ENCODE measurements around the gene AMY2B.
"Not testable (repeated sequence)": the region's sequence is repeated elsewhere in the genome, so short reads cannot be mapped to it uniquely, and the experiment has no call there.

AMY2B gene

GRCh38 chr1:103571289-103571688, at the start of gene AMY2B:
Gene AMY2B (plus strand): TSS chr1:103571589. CDS start chr1:103571603, 14 bp downstream.
- not testable (repeated sequence) for DNase-seq

- no peak for DNase-seq
These were observed 48.0 kb upstream of the AMY2B start for GRCh38 chr1:103523346-103523745.

- DNase-seq = peak; percentile 83
These were observed 46.2 kb upstream of the AMY2B start for GRCh38 chr1:103525114-103525606.

DNA sequence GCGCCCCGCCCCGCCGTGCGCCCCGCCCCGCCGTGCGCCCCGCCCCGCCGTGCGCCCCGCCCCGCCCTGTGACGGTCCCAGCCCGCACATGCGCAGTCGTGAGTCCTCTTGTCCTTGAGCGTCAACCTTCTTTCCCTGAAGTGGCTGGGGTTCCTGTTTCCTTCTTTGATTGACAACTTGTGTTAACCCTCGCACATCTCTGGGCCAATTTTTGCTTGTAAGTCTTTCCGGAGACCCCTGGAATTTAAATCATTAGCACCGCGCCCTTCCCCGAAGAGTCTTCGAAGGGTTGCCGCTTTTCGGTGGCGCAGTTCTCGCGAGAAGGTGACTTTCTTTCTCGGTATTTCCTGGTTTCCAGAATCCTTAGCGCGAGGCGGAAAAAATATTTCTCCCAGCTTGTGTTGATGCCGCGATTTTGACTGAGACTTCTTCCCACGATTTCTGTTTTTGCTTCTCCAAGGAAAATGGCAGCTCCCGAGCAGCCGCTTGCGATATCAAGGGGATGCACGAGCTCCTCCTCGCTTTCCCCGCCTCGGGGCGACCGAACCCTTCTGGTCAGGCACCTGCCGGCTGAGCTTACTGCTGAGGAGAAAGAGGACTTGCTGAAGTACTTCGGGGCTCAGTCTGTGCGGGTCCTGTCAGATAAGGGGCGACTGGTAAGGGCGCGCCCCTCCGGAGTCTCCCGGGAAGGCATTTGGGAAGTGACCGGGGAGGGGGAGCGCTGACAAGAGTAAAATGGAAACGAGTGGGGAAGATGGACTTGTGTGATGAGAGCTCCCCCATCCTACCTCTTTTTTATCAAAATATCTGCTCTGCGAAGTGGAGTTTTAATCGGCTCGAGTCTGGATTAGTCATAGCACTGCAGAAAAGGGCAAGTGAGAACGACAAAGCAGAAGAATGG, 45.5 kb upstream of the AMY2B start, which contains the start of gene RNPC3:
Gene RNPC3, plus strand, starts transcription at position 93 of the 901 bp plus-strand sequence. Its CDS starts 372 bp downstream, at position 465.
- peak; percentile 96 for DNase-seq

- no peak for DNase-seq
These were observed 44.1 kb upstream of the AMY2B start for GRCh38 chr1:103527331-103527730.

- no peak for DNase-seq
These were observed 41.6 kb upstream of the AMY2B start for GRCh38 chr1:103529746-103530145.

GRCh38 chr1:103538226-103538625, 33.2 kb upstream of the AMY2B start:
- DNase-seq = no peak

GRCh38 chr1:103541431-103541830, 30.0 kb upstream of the AMY2B start:
- DNase-seq = no peak

DNA sequence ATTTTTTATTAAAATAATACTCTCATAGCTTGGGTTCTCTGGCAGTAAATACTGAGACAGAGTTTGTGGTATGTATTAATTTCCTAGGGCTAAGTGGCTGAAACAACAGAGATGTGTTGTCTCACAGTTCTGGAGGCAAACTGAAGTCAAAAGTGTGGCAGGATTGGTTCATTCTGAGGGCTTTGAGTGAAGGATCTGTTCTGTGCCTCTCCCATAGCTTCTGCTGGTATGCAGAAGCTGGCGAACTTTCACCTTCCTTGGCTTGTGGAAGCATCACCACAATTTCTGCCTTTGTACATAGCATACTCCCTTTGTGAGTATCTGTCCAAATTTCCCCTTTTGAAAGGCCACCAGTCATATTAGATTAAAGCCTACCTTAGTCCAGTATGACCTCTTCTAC, 24.9 kb upstream of the AMY2B start:
- DNase-seq = no peak

DNA sequence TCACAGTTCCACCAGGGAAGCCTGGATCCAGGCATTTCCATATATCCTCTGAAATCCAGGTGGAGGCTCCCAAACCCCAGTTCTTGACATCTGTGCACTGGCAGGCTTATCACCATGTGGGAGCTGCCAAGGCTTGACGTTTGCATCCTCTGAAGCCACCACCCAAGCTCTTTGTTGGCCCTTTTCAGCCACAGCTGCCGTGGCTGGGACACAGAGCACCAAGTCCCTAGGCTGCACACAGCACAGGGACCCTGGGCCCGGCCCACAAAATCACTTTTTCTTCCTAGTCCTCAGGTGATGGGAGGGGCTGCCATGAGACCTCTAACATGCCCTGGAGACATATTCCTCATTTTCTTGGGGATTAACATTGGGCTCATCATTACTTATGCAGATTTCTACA, 23.5 kb upstream of the AMY2B start:
- DNase-seq = no peak

- no peak for DNase-seq
These were observed 11.0 kb upstream of the AMY2B start for GRCh38 chr1:103560427-103560826.

GRCh38 chr1:103561124-103561523, 10.3 kb upstream of the AMY2B start:
- not testable (repeated sequence) for DNase-seq

DNA sequence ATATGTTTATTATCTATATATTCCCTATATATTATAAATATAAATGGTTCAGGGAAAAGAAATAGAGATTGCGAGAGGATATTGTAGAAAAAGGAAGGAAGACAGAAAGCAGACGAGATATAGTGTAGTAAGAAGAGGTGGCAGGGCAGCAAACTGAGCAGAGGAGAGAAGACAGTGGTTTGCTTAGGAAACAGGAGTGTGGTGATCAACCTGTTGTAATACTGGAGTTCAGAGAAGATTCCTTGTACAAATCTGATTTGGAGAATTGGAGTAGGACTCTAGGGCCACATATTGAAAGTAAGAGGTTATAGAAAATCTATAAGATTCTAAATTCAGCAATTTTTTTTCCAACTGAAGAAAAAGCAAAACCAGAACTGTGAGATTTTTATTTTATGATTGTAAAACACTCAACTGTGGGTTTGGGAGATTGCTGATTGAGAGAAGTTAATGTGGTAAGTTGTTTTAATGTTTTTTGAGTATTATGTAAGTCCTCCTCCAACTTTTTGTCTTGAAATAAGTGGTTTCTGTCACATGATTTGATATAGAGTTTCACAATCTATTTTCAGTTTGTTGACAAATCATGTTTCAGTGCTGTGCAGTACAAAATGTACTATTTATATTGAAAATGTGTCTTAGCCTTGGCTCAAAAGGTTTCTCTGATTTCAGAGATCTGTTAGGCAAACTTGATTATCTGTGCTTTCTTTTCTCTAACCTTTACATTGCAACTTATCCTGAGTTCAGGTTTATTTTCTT, 9.6 kb upstream of the AMY2B start:
- no peak for DNase-seq

DNA sequence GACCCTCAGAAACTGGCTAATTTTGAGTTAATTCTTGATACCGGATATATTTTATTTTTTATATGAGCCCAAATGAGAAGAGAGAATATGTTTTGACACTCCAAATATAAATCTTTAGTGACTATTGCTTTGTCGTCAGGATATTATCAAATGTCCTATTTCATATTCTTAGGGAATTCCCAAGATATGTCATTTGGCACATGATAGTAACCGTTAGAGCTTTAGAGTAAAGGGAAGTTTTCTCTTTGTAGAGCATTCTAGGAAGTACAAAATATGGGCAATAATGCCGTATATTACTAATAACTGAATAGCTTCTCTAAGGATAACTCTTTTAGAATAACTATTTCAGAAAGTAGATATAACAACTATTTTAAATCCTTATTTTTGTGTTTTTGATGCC, 8.3 kb upstream of the AMY2B start:
- no peak for DNase-seq

- no peak for DNase-seq
These were observed 1.9 kb upstream of the AMY2B start for GRCh38 chr1:103569493-103569892.

- no peak for DNase-seq
These were observed 4.7 kb downstream of the AMY2B start for GRCh38 chr1:103576065-103576464.

DNA sequence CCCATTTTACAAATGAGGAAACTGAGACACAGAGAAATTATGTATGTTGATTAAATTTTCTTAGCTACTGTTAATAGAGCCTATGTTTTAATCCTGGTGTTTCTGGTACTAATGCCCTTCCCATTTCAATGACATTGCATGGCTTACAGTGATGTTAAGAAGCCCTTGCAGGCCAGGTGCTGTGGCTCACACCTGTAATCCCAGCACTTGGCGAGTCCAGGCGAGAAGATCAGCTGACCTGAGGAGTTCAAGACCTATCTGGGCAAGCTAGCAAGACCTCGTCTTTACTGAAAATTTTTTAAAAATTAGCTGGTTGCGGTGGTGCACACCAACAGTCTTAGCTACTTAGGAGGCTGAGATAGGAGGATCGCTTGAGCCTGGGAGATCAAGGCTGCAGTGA, 5.4 kb downstream of the AMY2B start:
- not testable (repeated sequence) for DNase-seq

- DNase-seq = no peak
These were observed 11.1 kb downstream of the AMY2B start for GRCh38 chr1:103582464-103582863.

GRCh38 chr1:103583887-103584286, 12.5 kb downstream of the AMY2B start:
- DNase-seq = no peak

DNA sequence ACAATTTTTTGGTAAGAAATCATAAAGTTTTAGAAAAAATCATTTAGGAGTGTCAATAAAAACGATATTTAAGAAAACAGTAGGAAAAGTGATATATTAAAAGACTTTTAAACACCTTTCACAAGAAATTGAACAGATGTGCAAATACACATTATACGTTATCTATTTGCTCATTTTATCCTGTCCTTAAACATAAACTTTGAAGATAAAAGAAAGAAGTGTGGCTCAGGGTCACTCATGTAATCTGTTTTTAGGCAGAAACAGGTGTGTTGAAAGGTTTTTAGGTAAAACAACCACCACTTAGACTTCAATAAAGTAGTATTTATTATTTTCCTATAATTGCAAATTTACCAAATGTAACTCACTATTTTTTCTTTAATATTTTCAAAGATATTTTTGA, 13.1 kb downstream of the AMY2B start:
- DNase-seq = no peak

DNA sequence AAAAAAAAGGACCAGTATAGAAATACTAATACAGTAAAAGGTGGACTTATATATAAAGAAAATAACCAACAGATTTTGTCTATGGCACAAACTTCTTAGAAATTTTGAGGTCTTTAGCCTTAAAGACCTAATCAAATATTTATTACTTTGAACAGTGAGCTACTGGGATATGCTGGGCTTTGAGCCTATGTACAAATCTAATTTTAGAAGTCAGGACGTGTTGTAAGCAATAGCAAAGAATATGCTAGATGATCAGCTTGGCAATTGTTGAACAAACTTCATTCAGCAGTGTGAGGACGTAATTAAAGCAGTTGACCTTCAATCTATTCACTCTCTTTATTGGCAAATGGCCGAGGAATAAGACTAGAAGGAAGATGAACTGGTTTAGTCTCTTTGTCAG, 31.4 kb downstream of the AMY2B start:
- not testable (repeated sequence) for DNase-seq

GRCh38 chr1:103616362-103616761, 45.0 kb downstream of the AMY2B start:
- DNase-seq = no peak

GRCh38 chr1:103616994-103617477, 45.6 kb downstream of the AMY2B start, which contains the start of gene AMY2A:
Gene AMY2A (plus strand): TSS chr1:103617427. CDS start chr1:103617441, 14 bp downstream.
- DNase-seq = not testable (repeated sequence)

Measured in NCI-H82 (cell line).